K562 (cell line): ENCODE measurements around the gene TMPRSS9. TPM values are rescaled to one million over a fixed set of nuclear protein-coding genes. Genes with fewer than 3 reads are reported as not detected.

Experiments used
- ADNP ChIP-seq: fragments of 200-800 bp; sonication (Bioruptor generic); IDR thresholded peaks from 2 replicates; pipeline ENCODE4 v1.6.1; 2016; ENCODE audit warnings: missing genetic modification characterization, missing compliant biosample characterization
- BCOR ChIP-seq: fragments of 450-650 bp; IDR thresholded peaks from 2 replicates; pipeline ENCODE4 v1.6.1; 2016
- CHD1 ChIP-seq: fragments of 200-600 bp; sonication (generic); IDR thresholded peaks from one replicate; pipeline ENCODE4 v1.6.1; 2012; ENCODE audit warnings: mild to moderate bottlenecking, moderate library complexity, low read length, inconsistent platforms
- E2F1 ChIP-seq: sonication (generic); formaldehyde crosslinking; IDR thresholded peaks from 2 replicates; pipeline ENCODE4 v1.8.1; 2023; ENCODE audit warnings: mild to moderate bottlenecking, missing genetic modification reagents, moderate library complexity
- ELK3 ChIP-seq: fragments of 450-650 bp; formaldehyde crosslinking; IDR thresholded peaks from 2 replicates; pipeline ENCODE4 v1.4.0; 2020; ENCODE audit warnings: mild to moderate bottlenecking
- GATA2 ChIP-seq: sonication (generic); formaldehyde crosslinking; IDR thresholded peaks from 2 replicates; pipeline ENCODE4 v1.4.0; 2020; ENCODE audit warnings: mild to moderate bottlenecking, missing genetic modification reagents
- HMG20B ChIP-seq: fragments of 250-450 bp; sonication (Bioruptor Pico); IDR thresholded peaks from 2 replicates; pipeline ENCODE4 v1.5.0; 2021; ENCODE audit warnings: mild to moderate bottlenecking
- MAX ChIP-seq: sonication (generic); formaldehyde crosslinking; IDR thresholded peaks from 2 replicates; pipeline ENCODE4 v1.9.0; 2022; ENCODE audit warnings: mild to moderate bottlenecking, missing genetic modification reagents
- MITF ChIP-seq: IDR thresholded peaks from 2 replicates; pipeline ENCODE4 v1.6.1; 2014; ENCODE audit warnings: antibody characterized with exemption
- SIN3B ChIP-seq: fragments of 450-650 bp; IDR thresholded peaks from 2 replicates; pipeline ENCODE4 v1.6.1; 2017; ENCODE audit warnings: low read depth, mild to moderate bottlenecking, moderate library complexity
- SNIP1 ChIP-seq: fragments of 450-650 bp; IDR thresholded peaks from 2 replicates; pipeline ENCODE4 v1.7.1; 2017; ENCODE audit warnings: low read depth, mild to moderate bottlenecking
- TCF3 ChIP-seq: sonication (generic); formaldehyde crosslinking; IDR thresholded peaks from 2 replicates; pipeline ENCODE4 v1.4.0; 2020; ENCODE audit warnings: mild to moderate bottlenecking, missing genetic modification reagents
- TEAD2 ChIP-seq: fragments of 450-650 bp; IDR thresholded peaks from 2 replicates; pipeline ENCODE4 v1.6.1; 2016; ENCODE audit warnings: missing genetic modification characterization, control low read depth, missing compliant biosample characterization
- THRAP3 ChIP-seq: fragments of 450-650 bp; IDR thresholded peaks from 2 replicates; pipeline ENCODE4 v1.6.1; 2016; ENCODE audit warnings: mild to moderate bottlenecking, inconsistent platforms, borderline replicate concordance
- ZBTB17 ChIP-seq: fragments of 450-650 bp; formaldehyde crosslinking; IDR thresholded peaks from 2 replicates; pipeline ENCODE4 v1.4.0; 2020; ENCODE audit warnings: mild to moderate bottlenecking
- ZC3H11A ChIP-seq: IDR thresholded peaks from 2 replicates; pipeline ENCODE4 v1.6.1; 2012; ENCODE audit warnings: low read depth, low read length, improper control_type of control experiment
- ZNF224 ChIP-seq: sonication (generic); formaldehyde crosslinking; IDR thresholded peaks from 2 replicates; pipeline ENCODE4 v1.8.0; 2022; ENCODE audit warnings: mild to moderate bottlenecking, missing genetic modification reagents
- ZNF311 ChIP-seq: fragments of 250-450 bp; sonication (Bioruptor Pico); IDR thresholded peaks from 2 replicates; pipeline ENCODE4 v1.4.0; 2020; ENCODE audit warnings: mild to moderate bottlenecking, moderate library complexity
- ZNF699 ChIP-seq: fragments of 250-450 bp; sonication (Bioruptor Pico); IDR thresholded peaks from 2 replicates; pipeline ENCODE4 v1.8.0; 2021; ENCODE audit warnings: mild to moderate bottlenecking, moderate library complexity; ENCODE audit not compliant: insufficient replicate concordance
- ZNF766 ChIP-seq: fragments of 200-800 bp; sonication (Bioruptor generic); conservative IDR thresholded peaks from 2 replicates; pipeline ENCODE4 v1.6.1; 2016; ENCODE audit warnings: missing genetic modification characterization, missing compliant biosample characterization
- ZNF830 ChIP-seq: fragments of 250-450 bp; sonication (Bioruptor Pico); IDR thresholded peaks from 2 replicates; pipeline ENCODE4 v1.5.0; 2021; ENCODE audit warnings: mild to moderate bottlenecking
- polyA plus RNA-seq, 8 experiments: library from polyadenylated mRNA; depleted of rRNA in 4 of 8; stranded (reverse) in 5 of 8; unstranded in 3 of 8; fragments of >200 nt; fragmentation: Nextera tagmentation in 2 of 8; fragmentation: Illumina TruSeq in 1 of 8; extraction: Ambion mirVana in 2 of 8; extraction: Trizol in 1 of 8; gene quantifications; 2 replicates each; pipeline versions ENCODE4 v1.2.1 to v1.2.3, GENCODE V29; 2011 to 2014; ENCODE audit warnings: inconsistent platforms in 1 of 8, missing spikeins in 1 of 8
- total RNA-seq, 7 experiments: library from RNA; depleted of rRNA in 6 of 7; stranded (reverse); fragments of >200 nt in 6 of 7; fragmentation: Illumina TruSeq in 2 of 7; extraction: Trizol in 2 of 7; gene quantifications; 2 replicates each; pipeline versions ENCODE4 v1.2.1 to v1.2.3, GENCODE V29; 2011 to 2021; ENCODE audit warnings: low replicate concordance in 1 of 7
- TF ChIP-seq, protein P1 (sequence below): fragments of 200-800 bp; sonication (Bioruptor generic); IDR thresholded peaks from 2 replicates; pipeline ENCODE4 v1.6.1; 2017; ENCODE audit warnings: missing genetic modification characterization, missing compliant biosample characterization
- TF ChIP-seq, protein P2 (sequence below): fragments of 250-450 bp; sonication (Bioruptor Pico); IDR thresholded peaks from 2 replicates; pipeline ENCODE4 v1.4.0; 2020; ENCODE audit warnings: mild to moderate bottlenecking, moderate library complexity

The TMPRSS9 gene
- total and polyA plus RNA-seq, 9 of the 15 experiments (the other 6 are each of a cell fraction or from before 2014, with no cell fraction given), result 0.01 to 0.03 TPM; not detected in 7

DNA sequence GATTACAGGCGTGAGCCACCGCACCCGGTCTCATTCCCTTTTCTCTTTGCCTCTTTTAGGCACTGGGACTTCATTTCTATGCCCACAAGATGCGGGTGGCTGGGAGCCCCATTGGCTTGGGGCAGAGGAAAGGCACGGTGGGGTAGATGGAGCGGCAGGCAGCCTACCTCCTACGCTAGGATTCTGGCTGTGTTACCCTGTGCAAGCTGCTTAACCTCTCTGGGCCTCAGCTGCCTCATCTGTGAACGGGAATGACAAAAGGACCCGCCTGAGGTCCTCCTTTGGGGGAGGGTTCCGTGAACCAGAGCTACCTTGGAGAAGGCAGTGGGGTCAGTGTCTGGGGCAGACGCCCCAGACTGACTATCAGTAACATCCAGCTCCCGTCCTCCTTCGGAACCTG lies 42.8 kb upstream of the TMPRSS9 start (continued):
- no peak for TF ChIP-seq ZNF766
- no peak for TF ChIP-seq SIN3B
- TF ChIP-seq MAX, result no peak
- no peak for TF ChIP-seq ELK3 (CRISPR knock-in tag)
- no peak for TF ChIP-seq GATA2 (CRISPR knock-in tag)
- no peak for TF ChIP-seq E2F1 (CRISPR knock-in tag)
- no peak for TF ChIP-seq ZC3H11A
- TF ChIP-seq CHD1, result no peak
- TF ChIP-seq MITF, result no peak
- TF ChIP-seq TEAD2 (tag), result no peak
- no peak for TF ChIP-seq THRAP3
- TF ChIP-seq ZNF311 (CRISPR knock-in tag), result no peak
- 0 out of 2 replicates have a peak, but pooled peaks have one; percentile 29 for TF ChIP-seq ADNP (tag)
- TF ChIP-seq TCF3 (CRISPR knock-in tag), result no peak
- TF ChIP-seq, protein P1, sequence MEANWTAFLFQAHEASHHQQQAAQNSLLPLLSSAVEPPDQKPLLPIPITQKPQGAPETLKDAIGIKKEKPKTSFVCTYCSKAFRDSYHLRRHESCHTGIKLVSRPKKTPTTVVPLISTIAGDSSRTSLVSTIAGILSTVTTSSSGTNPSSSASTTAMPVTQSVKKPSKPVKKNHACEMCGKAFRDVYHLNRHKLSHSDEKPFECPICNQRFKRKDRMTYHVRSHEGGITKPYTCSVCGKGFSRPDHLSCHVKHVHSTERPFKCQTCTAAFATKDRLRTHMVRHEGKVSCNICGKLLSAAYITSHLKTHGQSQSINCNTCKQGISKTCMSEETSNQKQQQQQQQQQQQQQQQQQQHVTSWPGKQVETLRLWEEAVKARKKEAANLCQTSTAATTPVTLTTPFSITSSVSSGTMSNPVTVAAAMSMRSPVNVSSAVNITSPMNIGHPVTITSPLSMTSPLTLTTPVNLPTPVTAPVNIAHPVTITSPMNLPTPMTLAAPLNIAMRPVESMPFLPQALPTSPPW (CRISPR knock-in tag), result no peak
- TF ChIP-seq ZBTB17 (CRISPR knock-in tag), result no peak
- peak; percentile 73 for TF ChIP-seq BCOR
- TF ChIP-seq ZNF699 (CRISPR knock-in tag), result no peak
- TF ChIP-seq ZNF224, result no peak
- TF ChIP-seq, protein P2, sequence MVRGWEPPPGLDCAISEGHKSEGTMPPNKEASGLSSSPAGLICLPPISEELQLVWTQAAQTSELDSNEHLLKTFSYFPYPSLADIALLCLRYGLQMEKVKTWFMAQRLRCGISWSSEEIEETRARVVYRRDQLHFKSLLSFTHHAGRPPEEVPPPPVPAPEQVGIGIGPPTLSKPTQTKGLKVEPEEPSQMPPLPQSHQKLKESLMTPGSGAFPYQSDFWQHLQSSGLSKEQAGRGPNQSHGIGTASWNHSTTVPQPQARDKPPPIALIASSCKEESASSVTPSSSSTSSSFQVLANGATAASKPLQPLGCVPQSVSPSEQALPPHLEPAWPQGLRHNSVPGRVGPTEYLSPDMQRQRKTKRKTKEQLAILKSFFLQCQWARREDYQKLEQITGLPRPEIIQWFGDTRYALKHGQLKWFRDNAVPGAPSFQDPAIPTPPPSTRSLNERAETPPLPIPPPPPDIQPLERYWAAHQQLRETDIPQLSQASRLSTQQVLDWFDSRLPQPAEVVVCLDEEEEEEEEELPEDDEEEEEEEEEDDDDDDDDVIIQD (CRISPR knock-in tag), result no peak
- no peak for TF ChIP-seq HMG20B
- TF ChIP-seq ZNF830, result no peak
- no peak for TF ChIP-seq SNIP1
